ENCODE results near the gene RSPH6A.

Gene RSPH6A

GRCh38 chr19:45863840-45864628 is 48.9 kb upstream of the RSPH6A start, which contains the start of gene FOXA3 (continued):
- TF ChIP-seq, protein P1, sequence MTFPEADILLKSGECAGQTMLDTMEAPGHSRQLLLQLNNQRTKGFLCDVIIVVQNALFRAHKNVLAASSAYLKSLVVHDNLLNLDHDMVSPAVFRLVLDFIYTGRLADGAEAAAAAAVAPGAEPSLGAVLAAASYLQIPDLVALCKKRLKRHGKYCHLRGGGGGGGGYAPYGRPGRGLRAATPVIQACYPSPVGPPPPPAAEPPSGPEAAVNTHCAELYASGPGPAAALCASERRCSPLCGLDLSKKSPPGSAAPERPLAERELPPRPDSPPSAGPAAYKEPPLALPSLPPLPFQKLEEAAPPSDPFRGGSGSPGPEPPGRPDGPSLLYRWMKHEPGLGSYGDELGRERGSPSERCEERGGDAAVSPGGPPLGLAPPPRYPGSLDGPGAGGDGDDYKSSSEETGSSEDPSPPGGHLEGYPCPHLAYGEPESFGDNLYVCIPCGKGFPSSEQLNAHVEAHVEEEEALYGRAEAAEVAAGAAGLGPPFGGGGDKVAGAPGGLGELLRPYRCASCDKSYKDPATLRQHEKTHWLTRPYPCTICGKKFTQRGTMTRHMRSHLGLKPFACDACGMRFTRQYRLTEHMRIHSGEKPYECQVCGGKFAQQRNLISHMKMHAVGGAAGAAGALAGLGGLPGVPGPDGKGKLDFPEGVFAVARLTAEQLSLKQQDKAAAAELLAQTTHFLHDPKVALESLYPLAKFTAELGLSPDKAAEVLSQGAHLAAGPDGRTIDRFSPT (tag by site-specific recombination; IDR thresholded peaks at IDR 0.05): no peak
- TF ChIP-seq BCL11B (tag by site-specific recombination; IDR thresholded peaks at IDR 0.05; ENCODE audit: low read depth) (0 out of 2 replicates have a peak, but pooled peaks have one; percentile 23), YY2 (tag by site-specific recombination; IDR thresholded peaks at IDR 0.05) (0 out of 2 replicates have a peak, but pooled peaks have one; percentile 23), ZNF623 (tag by site-specific recombination; IDR thresholded peaks at IDR 0.05) (peak; percentile 25; the same call in 1 of the 2 replicates), ZNF23 (tag by site-specific recombination; IDR thresholded peaks at IDR 0.05; ENCODE audit: borderline replicate concordance) (no peak), ZSCAN30 (tag by site-specific recombination; IDR thresholded peaks at IDR 0.05) (0 out of 2 replicates have a peak, but pooled peaks have one; percentile 39), EGR2 (tag by site-specific recombination; IDR thresholded peaks at IDR 0.05; ENCODE audit: low read depth) (peak; percentile 32; the same call in 1 of the 2 replicates), ZFHX2 (tag by site-specific recombination; conservative IDR thresholded peaks at IDR 0.05) (peak; percentile 81), GLIS2 (tag by site-specific recombination; IDR thresholded peaks at IDR 0.05) (peak; percentile 67; the same call in 1 of the 2 replicates)

- TF ChIP-seq ZNF529 (tag by site-specific recombination; IDR thresholded peaks at IDR 0.05; ENCODE audit: insufficient replicate concordance) (no peak), ZNF121 (tag by site-specific recombination; IDR thresholded peaks at IDR 0.05) (0 out of 2 replicates have a peak, but pooled peaks have one; percentile 42), GLI4 (tag by site-specific recombination; IDR thresholded peaks at IDR 0.05) (0 out of 2 replicates have a peak, but pooled peaks have one; percentile 40), ZNF366 (tag by site-specific recombination; conservative IDR thresholded peaks at IDR 0.05) (0 out of 2 replicates have a peak, but pooled peaks have one; percentile 8), ZNF211 (tag by site-specific recombination; IDR thresholded peaks at IDR 0.05; ENCODE audit: low read depth) (0 out of 2 replicates have a peak, but pooled peaks have one; percentile 4), GLI2 (tag by site-specific recombination; IDR thresholded peaks at IDR 0.05; ENCODE audit: borderline replicate concordance, low read depth) (no peak), ZNF37A (tag by site-specific recombination; IDR thresholded peaks at IDR 0.05) (no peak), ZNF639 (tag by site-specific recombination; IDR thresholded peaks at IDR 0.05) (no peak), ZNF785 (tag by site-specific recombination; IDR thresholded peaks at IDR 0.05) (peak; percentile 79), ZBTB7A (tag by site-specific recombination; IDR thresholded peaks at IDR 0.05; ENCODE audit: low read depth) (peak; percentile 13; the same call in 1 of the 2 replicates), BCL11B (tag by site-specific recombination; IDR thresholded peaks at IDR 0.05; ENCODE audit: low read depth) (0 out of 2 replicates have a peak, but pooled peaks have one; percentile 31), ZBTB17 (tag by site-specific recombination; IDR thresholded peaks at IDR 0.05) (peak; percentile 97), ZNF2 (tag by site-specific recombination; IDR thresholded peaks at IDR 0.05) (no peak), ZNF777 (tag by site-specific recombination; IDR thresholded peaks at IDR 0.05; ENCODE audit: borderline replicate concordance) (peak; percentile 60)
- Histone ChIP-seq H3K4me1 (ENCODE audit: control insufficient read depth, insufficient read depth, low read length) (peaks cover 10% of the 10 kb centered on the region), H3K27ac (ENCODE audit: extremely low read depth, low read depth, low read length) (no peak overlapping the region), H3K9me3 (ENCODE audit: control insufficient read depth, insufficient read depth, low read depth, low read length) (no peaks in the 10 kb centered on the region), H3K4me3 (ENCODE audit: low read depth, low read length) (peak overlapping the region; percentile 29), H3K36me3 (ENCODE audit: control insufficient read depth in 2 of 2, insufficient read depth in 1 of 2, low read length in 2 of 2) (peaks cover 16 to 35% of the 10 kb centered on the region in 2 experiments)
- POLR2A ChIA-PET: interaction anchor here (0.6 to 3.7 kb wide), 19 partner anchors 10 to 737 kb away, joined by 3 to 39 read pairs (median 4); partner anchors contain the start of genes CALM3, CCDC61, CCDC8 and IRF2BP1
- CTCF ChIA-PET: interaction anchor here (0.6 to 6.6 kb wide), 11 partner anchors 18 to 369 kb away, joined by 3 to 91 read pairs (median 5); partner anchors contain the start of genes IRF2BP1 and MYPOP
These were observed 48.3 kb upstream of the RSPH6A start for GRCh38 chr19:45863335-45863839.

All from HEK293 (cell line).